ENCODE data around the gene FGD3.
"Not testable (repeated sequence)": the region's sequence is repeated elsewhere in the genome, so short reads cannot be mapped to it uniquely, and the experiment has no call there.

FGD3 gene

GRCh38 chr9:93009337-93010015, 62.2 kb downstream of the FGD3 start:
- TF ChIP-seq CTCF (conservative IDR thresholded peaks at IDR 0.05; ENCODE audit: low read depth, low read length) = no peak
- H3K4me3 ChIP-seq (ENCODE audit: low read depth, low read length) = no peak overlapping the region
- no peak for DNase-seq (ENCODE audit: low read depth)

GRCh38 chr9:93010056-93010455, 62.7 kb downstream of the FGD3 start:
- no peak overlapping the region for H3K4me3 ChIP-seq (ENCODE audit: low read depth, low read length)
- no peak for TF ChIP-seq CTCF (conservative IDR thresholded peaks at IDR 0.05; ENCODE audit: low read depth, low read length)
- DNase-seq (ENCODE audit: low read depth) = no peak

- no peak for DNase-seq (ENCODE audit: low read depth)
- TF ChIP-seq CTCF (conservative IDR thresholded peaks at IDR 0.05; ENCODE audit: low read depth, low read length) = peak; percentile 12
- H3K4me3 ChIP-seq (ENCODE audit: low read depth, low read length) = no peak overlapping the region
Measured at GRCh38 chr9:93010704-93011103, 63.4 kb downstream of the FGD3 start.

- no peak for DNase-seq (ENCODE audit: low read depth)
- H3K4me3 ChIP-seq (ENCODE audit: low read depth, low read length) = no peak overlapping the region
- TF ChIP-seq CTCF (conservative IDR thresholded peaks at IDR 0.05; ENCODE audit: low read depth, low read length) = no peak
Measured at GRCh38 chr9:93011114-93011513, 63.8 kb downstream of the FGD3 start.

GRCh38 chr9:93012963-93013855, 65.9 kb downstream of the FGD3 start:
- TF ChIP-seq CTCF (conservative IDR thresholded peaks at IDR 0.05; ENCODE audit: low read depth, low read length) = no peak
- no peak overlapping the region for H3K4me3 ChIP-seq (ENCODE audit: low read depth, low read length)
- no peak for DNase-seq (ENCODE audit: low read depth)

- peak; percentile 8 for DNase-seq (ENCODE audit: low read depth)
- H3K4me3 ChIP-seq (ENCODE audit: low read depth, low read length) = no peak overlapping the region
- TF ChIP-seq CTCF (conservative IDR thresholded peaks at IDR 0.05; ENCODE audit: low read depth, low read length) = no peak
Measured at GRCh38 chr9:93013856-93014582, 66.7 kb downstream of the FGD3 start.

GRCh38 chr9:93015190-93015589, 67.9 kb downstream of the FGD3 start:
- H3K4me3 ChIP-seq (ENCODE audit: low read depth, low read length); DNase-seq (ENCODE audit: low read depth): not testable (repeated sequence)

Data from choroid plexus epithelial cell (primary cell).